ENCODE results near the gene ATP6V1C2.
"Not testable (repeated sequence)": the region's sequence is repeated elsewhere in the genome, so short reads cannot be mapped to it uniquely, and the experiment has no call there.

The ATP6V1C2 gene

GRCh38 chr2:10792001-10792634 is 70.7 kb downstream of the ATP6V1C2 start:
- Mint-ChIP-seq H3K4me1 (ENCODE audit: low read depth) (no peaks in the 10 kb centered on the region), H3K27ac (peak overlapping the region; percentile 15), H3K9me3 (no peaks in the 10 kb centered on the region), H3K27me3 (ENCODE audit: low read depth) (no peaks in the 10 kb centered on the region), H3K4me3 (no peak overlapping the region), H3K36me3 (ENCODE audit: low read depth) (peaks cover 74% of the 10 kb centered on the region)
- no peak for DNase-seq (ENCODE audit: low spot score)

GRCh38 chr2:10792660-10793400 is 71.4 kb downstream of the ATP6V1C2 start:
- no peaks in the 10 kb centered on the region for H3K27me3 Mint-ChIP-seq (ENCODE audit: low read depth)

DNA sequence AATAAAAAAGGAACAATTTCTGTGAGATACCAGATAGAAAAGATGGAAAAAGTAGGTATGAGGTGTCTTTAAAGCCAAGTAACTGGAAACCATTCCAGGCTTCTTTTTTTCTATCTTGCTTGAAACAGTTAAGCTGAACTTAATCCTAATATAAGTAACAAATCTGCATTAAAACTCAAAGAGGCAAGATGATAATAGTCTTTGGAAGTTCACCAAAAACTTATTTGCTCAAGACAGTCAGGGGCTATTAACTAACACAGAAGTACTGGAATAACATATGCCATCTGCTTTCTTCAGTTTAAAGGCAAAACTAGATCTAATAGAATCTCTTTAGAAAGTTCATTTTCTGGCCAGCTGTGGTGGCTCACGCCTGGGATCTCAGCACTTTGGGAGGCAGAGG is 72.4 kb downstream of the ATP6V1C2 start:
- no peak for DNase-seq (ENCODE audit: low spot score)
- H3K27me3 Mint-ChIP-seq (ENCODE audit: low read depth) = no peaks in the 10 kb centered on the region
- peaks cover 72% of the 10 kb centered on the region for H3K36me3 Mint-ChIP-seq (ENCODE audit: low read depth)
- no peak overlapping the region for H3K4me3 Mint-ChIP-seq
- no peak overlapping the region for H3K27ac Mint-ChIP-seq
- H3K9me3 Mint-ChIP-seq = no peaks in the 10 kb centered on the region
- peaks cover 3% of the 10 kb centered on the region for H3K4me1 Mint-ChIP-seq (ENCODE audit: low read depth)

More at GRCh38 chr2:10792660-10793400, 71.4 kb downstream of the ATP6V1C2 start:
- Mint-ChIP-seq H3K27ac (peak overlapping the region; percentile 15), H3K4me3 (no peak overlapping the region), H3K9me3 (no peaks in the 10 kb centered on the region), H3K4me1 (ENCODE audit: low read depth) (no peaks in the 10 kb centered on the region), H3K36me3 (ENCODE audit: low read depth) (peaks cover 73% of the 10 kb centered on the region)
- DNase-seq (ENCODE audit: low spot score) = no peak

DNA sequence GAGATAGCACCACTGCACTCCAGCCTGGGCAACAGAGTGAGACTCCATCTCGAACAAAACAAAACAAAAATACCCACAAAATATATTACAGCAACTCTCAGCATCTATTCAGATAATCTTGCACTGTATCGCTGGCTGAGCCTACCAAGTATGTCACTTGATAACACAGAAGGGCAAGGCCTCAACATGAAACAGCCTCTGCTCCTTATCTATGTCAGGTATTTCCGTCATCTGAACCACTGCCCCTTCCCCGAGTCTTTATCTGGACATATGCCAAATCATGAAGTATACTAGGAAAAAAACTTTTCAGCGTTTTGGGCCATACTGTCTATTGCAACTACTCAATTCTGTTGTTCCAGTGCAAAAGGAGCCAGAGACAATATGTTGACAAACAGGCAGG is 73.4 kb downstream of the ATP6V1C2 start:
- no peaks in the 10 kb centered on the region for H3K27me3 Mint-ChIP-seq (ENCODE audit: low read depth)
- peaks cover 3% of the 10 kb centered on the region for H3K4me1 Mint-ChIP-seq (ENCODE audit: low read depth)
- DNase-seq (ENCODE audit: low spot score) = no peak
- peaks cover 72% of the 10 kb centered on the region for H3K36me3 Mint-ChIP-seq (ENCODE audit: low read depth)
- H3K27ac Mint-ChIP-seq = no peak overlapping the region
- H3K9me3 Mint-ChIP-seq = no peaks in the 10 kb centered on the region
- no peak overlapping the region for H3K4me3 Mint-ChIP-seq

DNA sequence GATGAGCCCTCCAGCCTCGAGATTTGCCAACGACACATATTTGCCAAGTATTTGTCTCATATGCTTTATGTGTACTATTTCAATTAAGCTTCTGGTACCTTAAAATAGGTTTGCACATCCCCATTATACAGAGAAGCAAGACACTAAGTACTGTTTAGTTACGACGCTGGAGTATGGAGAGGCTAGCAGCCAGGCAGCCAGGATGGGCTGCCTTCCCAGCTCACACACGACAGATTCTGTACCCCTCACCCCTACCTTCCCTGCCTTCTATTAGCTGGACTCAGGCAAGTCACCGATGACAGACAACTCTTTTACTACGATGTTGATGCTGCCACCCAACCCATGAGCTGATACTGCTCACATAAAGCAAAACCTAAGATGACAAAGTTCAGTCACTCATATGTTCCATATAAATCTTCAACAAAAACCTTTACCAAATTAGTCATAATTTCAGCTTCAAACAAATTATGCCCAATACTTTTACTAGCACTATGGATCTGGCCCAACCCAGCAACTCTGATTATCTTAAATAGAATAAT is 74.1 kb downstream of the ATP6V1C2 start:
- Mint-ChIP-seq H3K27ac (no peak overlapping the region), H3K36me3 (ENCODE audit: low read depth) (peaks cover 67% of the 10 kb centered on the region), H3K9me3 (no peaks in the 10 kb centered on the region), H3K4me3 (no peak overlapping the region), H3K4me1 (ENCODE audit: low read depth) (peaks cover 3% of the 10 kb centered on the region), H3K27me3 (ENCODE audit: low read depth) (no peaks in the 10 kb centered on the region)
- no peak for DNase-seq (ENCODE audit: low spot score)

DNA sequence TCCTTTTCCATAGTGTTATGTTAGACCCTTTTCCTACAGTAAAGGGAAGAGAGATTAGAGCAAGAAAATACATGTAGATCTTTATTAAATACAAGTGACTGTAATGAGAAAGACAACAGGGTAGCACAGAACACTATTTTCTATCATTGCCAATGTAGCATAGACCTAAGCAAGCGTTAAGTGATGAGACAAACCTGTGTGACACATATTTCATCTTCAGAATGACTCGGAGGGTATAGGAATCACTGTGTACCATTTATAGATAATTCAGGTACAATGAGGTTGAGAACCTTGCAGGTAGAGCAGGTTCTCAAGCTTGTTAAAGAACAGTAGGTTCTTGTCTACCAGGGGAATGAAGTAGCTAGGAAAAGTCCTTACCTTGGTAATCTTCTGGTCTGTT is 75.3 kb downstream of the ATP6V1C2 start:
- H3K4me1 Mint-ChIP-seq (ENCODE audit: low read depth) = peaks cover 3% of the 10 kb centered on the region
- DNase-seq (ENCODE audit: low spot score) = no peak
- H3K27ac Mint-ChIP-seq = no peak overlapping the region
- H3K27me3 Mint-ChIP-seq (ENCODE audit: low read depth) = no peaks in the 10 kb centered on the region
- no peak overlapping the region for H3K4me3 Mint-ChIP-seq
- peaks cover 60% of the 10 kb centered on the region for H3K36me3 Mint-ChIP-seq (ENCODE audit: low read depth)
- H3K9me3 Mint-ChIP-seq = no peaks in the 10 kb centered on the region

GRCh38 chr2:10798783-10799182 is 77.4 kb downstream of the ATP6V1C2 start:
- H3K4me3 Mint-ChIP-seq = no peak overlapping the region
- no peak overlapping the region for H3K27ac Mint-ChIP-seq
- DNase-seq (ENCODE audit: low spot score) = no peak
- peaks cover 3% of the 10 kb centered on the region for H3K4me1 Mint-ChIP-seq (ENCODE audit: low read depth)
- no peaks in the 10 kb centered on the region for H3K27me3 Mint-ChIP-seq (ENCODE audit: low read depth)
- no peaks in the 10 kb centered on the region for H3K9me3 Mint-ChIP-seq
- H3K36me3 Mint-ChIP-seq (ENCODE audit: low read depth) = peaks cover 50% of the 10 kb centered on the region

DNA sequence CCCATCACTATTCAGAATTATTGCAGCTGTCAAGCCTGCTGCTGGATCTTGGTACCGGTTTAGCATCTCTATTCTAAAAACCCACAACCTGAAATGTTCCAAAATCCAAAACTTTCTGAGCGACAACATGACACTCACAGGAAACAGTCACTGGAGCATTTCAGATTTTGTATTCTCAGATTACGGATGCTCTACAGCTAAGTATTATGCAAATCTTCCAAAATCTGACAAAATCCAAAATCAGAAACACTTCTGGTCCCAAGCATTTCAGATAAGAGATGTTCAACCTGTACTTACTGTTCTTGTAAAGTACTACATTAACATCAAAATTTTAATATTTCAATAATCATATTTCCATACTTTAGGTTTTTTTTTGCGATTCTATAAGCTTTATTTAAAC is 78.7 kb downstream of the ATP6V1C2 start:
- no peaks in the 10 kb centered on the region for H3K9me3 Mint-ChIP-seq
- H3K4me3 Mint-ChIP-seq = no peak overlapping the region
- no peak overlapping the region for H3K27ac Mint-ChIP-seq
- H3K4me1 Mint-ChIP-seq (ENCODE audit: low read depth) = peaks cover 3% of the 10 kb centered on the region
- peaks cover 46% of the 10 kb centered on the region for H3K36me3 Mint-ChIP-seq (ENCODE audit: low read depth)
- no peak for DNase-seq (ENCODE audit: low spot score)
- H3K27me3 Mint-ChIP-seq (ENCODE audit: low read depth) = no peaks in the 10 kb centered on the region

DNA sequence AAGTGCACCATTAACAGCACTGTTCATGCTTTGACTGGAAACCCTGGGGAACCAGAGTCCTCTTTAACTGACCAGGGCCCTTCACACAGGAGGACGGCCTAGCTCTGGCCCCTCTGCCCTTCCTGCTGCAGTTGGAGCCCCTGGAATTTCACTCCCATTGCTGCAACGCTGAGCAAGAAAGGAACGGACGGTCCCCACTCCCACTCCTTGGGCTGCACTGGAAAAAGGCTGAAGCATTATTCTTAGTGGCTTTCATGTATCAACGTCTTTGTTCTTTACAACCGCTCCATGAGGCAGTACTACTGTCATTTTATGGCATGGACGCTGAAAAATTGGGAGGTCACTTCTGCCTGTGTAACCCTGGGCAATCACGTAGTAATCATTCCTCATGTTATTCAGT is 81.2 kb downstream of the ATP6V1C2 start:
- Mint-ChIP-seq H3K4me3 (no peak overlapping the region), H3K9me3 (no peaks in the 10 kb centered on the region), H3K27ac (no peak overlapping the region), H3K36me3 (ENCODE audit: low read depth) (peaks cover 38% of the 10 kb centered on the region), H3K4me1 (ENCODE audit: low read depth) (peaks cover 7% of the 10 kb centered on the region), H3K27me3 (ENCODE audit: low read depth) (no peaks in the 10 kb centered on the region)
- no peak for DNase-seq (ENCODE audit: low spot score)

GRCh38 chr2:10805990-10806389 is 84.6 kb downstream of the ATP6V1C2 start:
- H3K27ac Mint-ChIP-seq; H3K4me3 Mint-ChIP-seq; H3K27me3 Mint-ChIP-seq (ENCODE audit: low read depth); H3K9me3 Mint-ChIP-seq; DNase-seq (ENCODE audit: low spot score): not testable (repeated sequence)
- Mint-ChIP-seq H3K4me1 (ENCODE audit: low read depth) (peaks cover 26% of the 10 kb centered on the region), H3K36me3 (ENCODE audit: low read depth) (peaks cover 41% of the 10 kb centered on the region)

DNA sequence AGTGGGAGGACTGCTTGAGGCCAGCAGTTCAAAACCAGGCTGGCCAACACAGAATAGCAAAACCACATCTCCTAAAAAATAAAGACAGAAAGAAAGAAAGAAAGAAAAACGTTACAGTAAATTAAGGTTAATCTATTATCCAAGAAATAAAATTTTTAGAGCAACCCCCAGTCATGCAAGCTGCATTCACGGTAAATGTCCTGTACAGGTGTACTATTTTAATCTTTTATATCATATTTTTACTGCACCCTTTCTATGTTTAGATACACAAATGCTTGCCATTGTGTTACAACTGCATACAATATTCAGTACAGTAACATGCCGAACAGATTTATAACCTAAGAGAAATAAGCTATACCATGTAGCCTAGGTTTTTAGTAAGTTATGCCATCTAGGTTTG is 85.1 kb downstream of the ATP6V1C2 start:
- no peaks in the 10 kb centered on the region for H3K9me3 Mint-ChIP-seq
- no peak overlapping the region for H3K27ac Mint-ChIP-seq
- DNase-seq (ENCODE audit: low spot score) = no peak
- no peaks in the 10 kb centered on the region for H3K27me3 Mint-ChIP-seq (ENCODE audit: low read depth)
- peaks cover 32% of the 10 kb centered on the region for H3K4me1 Mint-ChIP-seq (ENCODE audit: low read depth)
- H3K4me3 Mint-ChIP-seq = no peak overlapping the region
- H3K36me3 Mint-ChIP-seq (ENCODE audit: low read depth) = peaks cover 42% of the 10 kb centered on the region

DNA sequence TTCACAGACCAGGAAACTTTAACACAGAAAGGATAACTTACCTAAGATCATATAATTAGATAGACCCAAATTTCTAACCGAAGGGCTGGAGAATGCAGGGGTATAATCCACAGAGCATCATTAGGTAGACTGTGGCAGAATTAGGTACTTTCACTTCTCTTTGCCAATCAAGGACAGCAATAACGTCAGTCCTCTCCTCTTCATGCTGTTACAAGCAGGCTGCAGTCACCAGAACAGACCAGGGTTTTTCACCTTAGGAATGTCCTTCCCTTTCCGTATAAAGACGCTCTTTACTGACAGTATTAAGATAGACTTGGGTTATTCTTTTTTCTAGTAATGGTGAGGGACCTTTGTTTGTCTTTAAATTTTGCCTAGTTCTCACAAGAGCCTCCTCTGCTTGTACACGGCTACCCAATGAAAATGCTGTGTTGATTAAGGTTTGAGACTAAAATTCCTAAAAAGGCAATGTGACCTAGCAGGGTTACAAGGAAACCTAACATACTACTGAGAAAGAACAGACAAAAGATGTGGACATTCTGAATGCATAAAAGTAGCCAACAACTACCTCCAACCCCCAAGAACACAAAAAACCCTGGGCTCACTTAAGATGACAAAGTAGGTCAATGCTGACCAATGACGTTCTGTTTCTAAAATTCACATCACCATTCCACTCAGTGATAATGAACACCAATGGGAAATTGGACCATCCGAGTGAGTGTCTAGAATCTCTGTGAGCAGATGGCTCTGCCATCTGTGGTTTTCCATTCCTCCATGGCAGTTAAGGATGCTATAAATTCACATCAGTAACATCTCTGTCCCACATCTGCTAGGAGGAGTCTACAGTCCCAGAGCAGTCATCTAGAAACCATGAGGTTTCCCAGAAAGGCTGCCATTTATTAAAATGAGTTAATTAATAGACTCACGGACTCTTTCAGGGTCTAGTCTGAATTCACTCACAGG is 89.1 kb downstream of the ATP6V1C2 start:
- peaks cover 3% of the 10 kb centered on the region for H3K27me3 Mint-ChIP-seq (ENCODE audit: low read depth)
- H3K4me1 Mint-ChIP-seq (ENCODE audit: low read depth) = peaks cover 35% of the 10 kb centered on the region
- no peaks in the 10 kb centered on the region for H3K9me3 Mint-ChIP-seq
- peak overlapping the region; percentile 92 for H3K4me3 Mint-ChIP-seq
- peaks cover 32% of the 10 kb centered on the region for H3K36me3 Mint-ChIP-seq (ENCODE audit: low read depth)
- H3K27ac Mint-ChIP-seq = peak overlapping the region; percentile 90
- DNase-seq (ENCODE audit: low spot score) = no peak

DNA sequence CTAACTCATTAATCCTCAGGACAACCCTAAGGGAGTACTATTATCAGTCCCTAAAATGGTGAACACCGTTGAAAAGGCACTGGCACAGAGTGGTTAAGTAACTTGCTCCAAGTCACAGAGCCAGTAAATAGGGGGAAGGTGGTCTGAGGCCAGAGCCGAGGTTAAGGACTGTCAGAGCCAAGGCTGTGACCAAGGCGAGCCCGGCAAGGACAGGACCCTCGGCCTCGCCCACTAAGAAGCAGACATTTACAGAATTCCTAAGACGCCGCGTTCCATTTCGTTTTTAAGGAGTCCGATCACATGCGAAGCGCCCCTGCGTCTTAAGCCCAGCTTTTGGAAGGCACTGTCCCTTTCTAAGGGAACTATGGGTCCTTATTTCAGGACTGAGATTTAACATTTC is 90.1 kb downstream of the ATP6V1C2 start:
- Mint-ChIP-seq H3K4me1 (ENCODE audit: low read depth) (peaks cover 35% of the 10 kb centered on the region), H3K27me3 (ENCODE audit: low read depth) (peaks cover 10% of the 10 kb centered on the region), H3K9me3 (no peaks in the 10 kb centered on the region), H3K4me3 (peak overlapping the region; percentile 92), H3K27ac (peak overlapping the region; percentile 90), H3K36me3 (ENCODE audit: low read depth) (peaks cover 30% of the 10 kb centered on the region)
- DNase-seq (ENCODE audit: low spot score) = no peak

Data from T-helper 2 cell treated with Interferon-gamma antibody and Interleukin-4, amounts not matched to agents 5 μg/mL and 100 μg/mL, for 36 hours (primary cell).